ENCODE results near the gene DPH7. TPM values are rescaled to one million over a fixed set of nuclear protein-coding genes. Genes with fewer than 3 reads are reported as not detected.
A peak's percentile ranks its signal among the peaks of the same experiment; 100 is the strongest.
"Not testable (repeated sequence)": the region's sequence is repeated elsewhere in the genome, so short reads cannot be mapped to it uniquely, and the experiment has no call there.

DPH7 gene
- total RNA-seq, 1 donor from 2014 or later = 12.6 TPM

DNA sequence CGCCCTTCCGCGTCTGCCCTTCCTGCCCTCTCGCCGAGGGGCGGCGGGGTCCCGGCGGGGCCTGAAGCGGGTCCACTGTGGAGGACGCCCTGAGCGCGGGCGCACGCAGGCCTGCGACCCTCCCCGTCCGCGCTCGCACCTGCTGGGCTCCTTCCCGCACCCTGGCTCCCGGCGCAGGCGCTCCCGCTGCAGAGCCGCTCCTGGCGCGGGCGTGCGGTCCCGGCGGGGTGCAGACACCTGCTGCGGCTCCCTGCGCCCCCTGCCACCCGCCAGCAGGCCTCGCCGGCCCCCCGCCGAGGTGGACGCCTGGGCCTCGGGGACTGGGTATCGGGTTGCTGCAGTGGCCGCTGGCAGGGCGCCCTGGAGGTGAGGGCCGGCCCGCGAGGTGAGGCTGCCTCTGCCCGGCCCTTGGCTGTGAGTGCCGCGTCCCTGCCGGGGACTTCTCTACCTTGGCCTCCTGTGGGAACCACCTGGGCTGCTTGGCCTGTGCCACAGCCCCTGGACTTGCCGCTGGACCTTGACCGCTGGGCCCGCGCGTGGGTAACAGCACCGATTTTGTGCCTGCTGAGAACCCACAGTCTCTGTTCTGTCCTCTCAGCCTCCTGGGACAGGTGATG is 27.4 kb upstream of the DPH7 start:
- ATAC-seq = peak; percentile 15

DNA sequence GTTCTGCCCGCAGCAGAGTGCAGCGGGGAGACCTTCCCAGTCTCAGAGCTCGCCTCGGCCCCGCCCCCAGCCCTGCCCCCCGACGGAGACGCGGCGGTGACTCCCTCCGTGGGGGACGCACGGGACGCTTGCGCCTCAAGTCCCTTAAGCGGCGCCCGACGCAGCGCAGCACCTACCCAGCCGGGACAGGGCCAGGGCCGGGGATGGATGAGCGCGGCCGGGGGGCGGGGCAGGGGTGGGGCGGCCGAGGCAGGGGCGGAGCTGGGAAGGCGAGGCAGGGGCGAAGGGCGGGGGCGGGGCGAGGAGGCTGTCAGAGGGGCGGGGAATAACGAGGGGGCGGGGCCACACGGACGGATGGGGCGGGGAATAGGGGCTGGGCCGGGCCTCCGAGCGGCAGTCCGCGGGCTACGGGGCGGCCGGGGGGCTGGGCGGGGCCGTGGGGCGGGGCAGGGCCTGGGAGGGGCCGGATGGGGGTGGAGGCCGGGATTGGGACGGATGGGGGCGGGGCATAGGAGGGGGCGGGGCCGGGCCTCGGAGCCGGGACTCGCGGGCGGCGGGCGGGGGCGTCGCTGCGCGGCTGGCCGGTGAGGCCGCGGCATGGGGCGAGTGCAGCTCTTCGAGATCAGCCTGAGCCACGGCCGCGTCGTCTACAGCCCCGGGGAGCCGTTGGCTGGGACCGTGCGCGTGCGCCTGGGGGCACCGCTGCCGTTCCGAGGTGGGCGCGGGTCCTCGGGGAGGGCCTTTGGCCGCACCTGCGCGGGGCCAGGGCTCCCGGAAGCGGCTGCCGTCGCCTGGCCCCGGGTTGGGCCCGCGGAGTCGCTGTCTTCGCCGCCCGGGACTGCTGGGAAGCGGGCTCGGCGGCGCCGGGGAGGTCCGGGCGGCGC is 26.6 kb upstream of the DPH7 start, which contains the start of gene ARRDC1:
Gene ARRDC1 (plus strand): TSS at position 566 of the 884 bp plus-strand sequence. CDS start 32 bp downstream, at position 598.
- ATAC-seq = peak; percentile 84

DNA sequence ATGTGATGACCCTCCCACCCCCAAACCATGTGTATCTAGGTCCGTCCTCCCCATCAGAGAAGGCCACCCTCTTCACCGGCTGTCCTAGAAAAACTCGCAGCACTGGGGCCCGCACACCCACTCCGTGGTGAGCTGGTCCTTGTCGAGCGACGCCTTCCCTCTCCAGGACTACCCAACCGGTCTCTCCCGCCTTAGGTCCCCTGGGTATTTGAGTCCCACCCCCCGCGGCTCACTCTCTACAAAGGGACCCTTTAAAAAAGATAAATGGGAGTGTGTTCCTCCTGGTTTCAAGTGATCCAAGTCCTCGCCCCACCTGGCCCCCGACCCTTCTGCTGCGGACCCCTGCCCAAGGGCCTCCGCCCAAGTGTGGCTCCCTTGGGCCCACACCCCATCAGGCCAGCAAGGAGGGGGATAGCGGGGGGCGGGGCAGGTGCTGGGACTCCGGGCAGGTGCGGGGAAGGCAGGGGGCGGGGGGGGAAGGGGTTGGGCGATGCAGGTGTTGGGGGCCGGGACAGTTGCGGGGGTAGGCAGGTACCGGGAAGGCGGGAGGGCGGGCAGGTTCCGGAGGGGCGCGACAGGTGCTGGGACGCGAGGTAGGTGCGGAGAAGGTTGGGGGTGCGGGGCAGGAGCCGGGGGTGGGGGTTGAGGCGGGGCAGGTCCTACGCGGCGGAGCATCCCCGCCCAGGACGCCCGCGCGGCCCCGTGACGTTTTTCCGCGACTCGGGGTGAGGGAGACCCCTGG is 25.8 kb upstream of the DPH7 start:
- ATAC-seq = peak; percentile 1

DNA sequence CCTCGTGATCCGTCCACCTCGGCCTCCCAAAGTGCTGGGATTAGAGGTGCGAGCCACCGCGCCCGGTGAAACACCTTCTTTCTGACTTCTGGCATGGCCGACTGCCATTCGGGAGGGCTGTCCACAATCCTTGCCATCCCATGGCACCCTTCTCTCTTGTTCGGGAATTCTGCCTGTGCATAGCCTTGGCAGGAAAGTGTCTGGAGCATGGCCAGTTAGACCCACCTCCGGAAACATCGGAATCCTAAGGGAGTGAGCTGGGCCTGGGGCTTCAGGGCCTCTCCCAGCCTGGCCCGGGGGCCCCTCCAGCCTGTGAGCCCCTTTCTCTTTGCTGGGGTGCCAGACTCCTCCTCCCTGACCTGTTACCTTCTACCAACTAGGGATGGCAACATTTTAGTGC is 25.2 kb upstream of the DPH7 start:
- no peak for ATAC-seq

DNA sequence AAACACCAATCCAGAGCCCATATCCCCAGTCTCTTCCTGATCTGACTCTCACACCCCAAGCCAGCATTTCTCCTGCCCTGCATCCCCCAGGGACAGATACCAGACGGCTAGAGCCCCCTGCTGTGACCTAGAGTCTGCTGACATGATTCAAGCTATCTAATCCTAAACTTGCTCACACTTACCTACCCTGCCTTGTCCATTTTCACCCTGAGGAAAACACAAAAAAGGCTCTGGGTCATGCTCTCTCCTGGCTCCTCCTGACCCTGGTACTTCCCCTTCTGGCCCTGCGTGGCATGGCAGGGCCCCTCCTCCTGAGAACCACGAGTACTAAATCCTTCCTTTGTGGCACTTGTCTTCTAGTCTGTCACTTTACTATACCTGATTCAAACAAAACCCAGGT is 23.9 kb upstream of the DPH7 start:
- ATAC-seq = no peak

DNA sequence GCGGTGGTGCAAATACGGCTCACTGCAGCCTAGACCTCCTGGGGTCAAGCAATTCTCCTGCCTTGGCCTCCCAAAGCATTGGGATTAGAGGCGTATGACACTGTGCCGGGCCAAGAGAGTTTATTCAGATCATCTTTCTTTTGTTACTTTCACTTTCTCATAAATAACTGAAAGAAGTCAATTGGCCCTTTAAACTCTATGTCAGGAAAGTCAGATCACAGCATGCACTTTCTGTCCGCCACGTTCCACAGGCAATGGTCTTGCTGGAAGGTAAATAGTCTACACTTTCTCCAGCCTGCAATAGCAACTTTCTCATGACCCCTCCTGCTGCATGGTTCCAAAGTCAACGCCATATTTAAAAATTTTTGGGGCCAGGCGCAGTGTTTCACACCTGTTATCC is 20.2 kb upstream of the DPH7 start:
- no peak for ATAC-seq

DNA sequence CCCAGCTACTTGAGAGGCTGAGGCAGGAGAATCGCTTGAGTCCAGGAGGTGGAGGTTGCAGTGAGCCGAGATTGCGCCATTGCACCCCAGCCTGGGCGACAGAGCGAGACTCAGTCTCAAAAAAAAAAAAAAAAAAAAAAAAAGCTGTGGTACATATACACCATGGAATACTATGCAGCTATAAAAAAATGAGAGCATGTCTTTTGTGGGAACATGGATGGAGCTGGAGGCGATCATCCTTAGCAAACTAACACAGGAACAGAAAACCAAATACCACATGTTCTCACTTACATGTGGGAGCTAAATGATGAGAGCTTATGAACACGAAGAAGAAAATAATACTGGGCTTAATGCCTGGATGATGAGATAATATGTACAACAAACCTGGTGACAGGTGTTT is 17.9 kb upstream of the DPH7 start:
- not testable (repeated sequence) for ATAC-seq

DNA sequence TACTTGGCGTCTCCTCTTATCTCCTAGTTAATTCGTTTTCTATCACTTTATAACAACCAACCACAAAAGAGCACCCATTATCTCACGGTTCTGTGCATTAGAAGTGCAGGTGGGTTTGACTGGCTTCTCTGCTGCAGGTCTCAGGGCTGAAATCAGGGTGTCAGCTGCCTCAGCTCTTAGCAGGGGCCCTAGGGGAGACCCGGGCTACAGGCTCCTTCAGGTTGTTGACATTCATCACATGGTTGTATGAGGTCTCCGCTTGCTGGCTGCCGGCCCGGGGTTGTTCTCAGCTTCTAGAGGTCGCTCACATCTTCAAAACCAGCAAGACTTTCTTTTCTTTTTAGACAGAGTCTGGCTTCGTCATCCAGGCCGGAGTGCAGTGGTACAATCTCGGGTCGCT is 14.5 kb upstream of the DPH7 start:
- ATAC-seq = no peak

DNA sequence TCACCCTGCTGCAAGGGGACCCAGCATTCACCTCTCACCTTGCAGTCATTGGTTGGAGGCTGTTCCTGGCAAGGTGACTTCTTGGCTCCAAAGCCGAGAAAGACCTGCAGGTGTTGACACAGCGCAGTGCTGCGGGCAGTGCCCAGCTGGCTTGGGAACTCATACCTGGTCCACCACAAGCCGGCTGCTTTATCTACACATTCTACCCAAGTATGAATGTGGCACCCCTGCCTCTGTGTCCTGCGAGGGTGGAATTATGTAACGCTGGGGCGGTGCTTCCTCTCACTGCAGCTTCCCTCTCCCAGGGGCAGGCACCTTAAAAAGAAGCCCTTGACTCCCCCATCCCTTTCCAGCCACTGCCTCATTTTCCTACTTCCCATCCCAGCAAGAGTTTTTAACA is 14.0 kb upstream of the DPH7 start:
- no peak for ATAC-seq

DNA sequence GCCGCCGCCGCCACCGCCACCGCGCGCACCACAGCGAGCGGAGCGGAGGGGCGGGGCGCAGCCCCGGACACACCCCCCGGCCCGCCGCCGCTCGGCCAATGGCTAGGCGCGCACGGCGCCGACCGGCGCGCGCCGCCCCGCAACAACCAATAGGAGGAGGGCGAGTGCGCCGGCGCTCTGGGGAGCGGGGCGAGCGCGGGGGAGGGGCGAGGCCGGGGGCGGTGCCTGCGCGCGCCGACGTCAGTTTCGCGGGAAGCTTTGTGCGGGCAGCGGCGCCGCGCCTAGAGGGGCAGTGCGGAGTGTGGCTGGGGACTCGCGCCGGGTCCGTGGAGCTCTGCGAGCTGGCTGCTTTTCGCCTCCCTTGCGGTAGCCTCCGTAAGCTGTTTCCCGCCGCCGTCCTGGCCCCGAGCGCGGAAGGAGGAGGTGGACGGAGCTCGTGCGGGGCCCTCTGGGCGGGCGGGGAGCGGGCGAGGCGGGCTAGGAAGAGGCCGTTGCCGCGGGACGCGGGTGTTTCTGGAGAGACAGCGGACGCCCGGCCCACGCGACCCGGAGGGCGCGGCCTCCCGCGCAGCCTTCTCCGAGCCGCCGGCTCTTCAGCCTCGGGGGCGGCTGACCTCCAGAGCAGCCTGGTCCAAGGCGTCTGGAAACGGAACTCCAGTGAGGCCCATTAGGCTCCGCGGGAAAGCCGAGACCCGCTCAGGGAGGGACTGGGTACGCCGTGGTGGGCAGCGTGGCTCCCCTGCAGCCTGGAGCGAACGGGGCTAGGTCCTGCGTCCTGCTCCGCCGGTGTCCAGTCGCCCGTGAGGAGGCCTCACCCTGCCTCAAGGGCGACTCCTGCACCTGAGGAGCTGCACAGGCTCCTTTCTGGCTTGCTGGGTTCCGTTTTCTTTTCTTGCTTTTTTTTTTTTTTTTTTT is 12.0 kb upstream of the DPH7 start, which contains the start of gene ZMYND19:
Gene ZMYND19 (minus strand): TSS at position 44 of the 915 bp plus-strand sequence. CDS start 249 bp downstream, outside the sequence.
- peak; percentile 97 for ATAC-seq

DNA sequence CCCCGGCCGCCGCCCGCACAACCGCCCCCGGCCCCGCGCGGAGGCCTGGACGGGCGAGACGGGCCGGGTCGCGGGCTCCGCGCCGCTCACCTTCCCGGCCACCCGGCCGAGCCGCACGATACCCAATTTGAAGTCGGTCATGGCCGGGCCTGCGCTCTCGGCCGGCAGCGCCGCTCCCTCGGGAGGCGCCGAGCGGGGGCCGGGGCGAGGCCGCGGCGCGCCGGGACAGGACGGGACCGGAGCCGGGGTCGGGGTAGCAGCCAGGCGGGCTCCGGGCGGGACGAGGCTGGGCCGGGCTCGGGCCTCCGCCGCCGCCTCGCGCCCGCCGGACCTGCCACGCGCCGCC is 11.4 kb upstream of the DPH7 start:
- ATAC-seq = no peak

DNA sequence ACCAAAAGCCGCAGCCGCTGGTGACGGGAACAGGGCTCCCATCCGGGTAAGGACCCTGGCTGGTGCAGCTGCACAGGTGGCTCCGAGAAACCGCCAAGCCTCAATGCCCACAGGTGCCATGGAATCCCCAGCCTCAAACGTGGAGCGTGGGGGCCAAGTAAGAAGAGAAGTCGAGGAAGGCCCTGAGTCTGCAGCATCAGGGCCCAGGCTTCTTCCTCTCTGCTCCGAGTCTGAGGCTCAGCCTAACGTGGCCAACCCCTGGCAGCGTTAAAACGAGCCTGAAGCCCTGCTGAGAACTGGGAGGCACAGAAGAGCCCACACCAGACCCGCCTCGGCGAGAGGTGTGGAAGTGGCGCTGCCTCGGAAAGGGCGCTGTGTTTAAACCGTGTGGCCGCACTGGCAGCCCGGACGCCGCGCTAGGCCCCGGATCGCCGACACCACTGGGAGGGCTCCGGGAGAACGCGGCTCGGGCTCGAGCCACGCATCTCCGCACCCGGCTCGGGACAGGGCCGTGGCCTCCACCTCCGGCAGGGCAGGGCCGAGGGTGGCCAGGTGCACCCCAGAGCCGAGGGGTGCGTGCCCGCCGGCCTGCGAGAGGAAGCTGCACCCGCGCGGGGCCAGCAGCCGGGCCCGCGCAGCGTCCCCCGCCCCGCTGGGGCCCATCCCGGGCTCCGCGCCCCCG is 10.9 kb upstream of the DPH7 start:
- peak; percentile 1 for ATAC-seq

DNA sequence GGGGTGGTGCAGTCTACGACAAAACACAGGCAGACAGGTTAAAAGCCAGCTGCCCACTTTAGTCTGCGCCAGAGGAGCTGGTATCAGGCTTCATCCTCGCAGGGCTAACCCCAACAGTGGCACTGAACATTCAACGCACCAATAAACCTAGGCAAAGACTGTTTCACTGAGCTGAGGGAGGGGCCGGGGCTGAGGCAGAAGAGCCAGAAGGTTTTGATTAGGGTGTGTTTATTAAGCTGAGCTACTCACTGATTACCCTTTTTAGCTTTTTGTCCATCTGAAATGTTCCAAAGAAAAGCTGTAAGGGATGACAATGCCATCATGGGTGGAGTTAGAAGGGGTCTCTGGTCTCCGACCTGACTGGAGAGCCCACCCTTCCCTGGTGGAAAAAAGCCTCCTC is 10.2 kb upstream of the DPH7 start:
- no peak for ATAC-seq

DNA sequence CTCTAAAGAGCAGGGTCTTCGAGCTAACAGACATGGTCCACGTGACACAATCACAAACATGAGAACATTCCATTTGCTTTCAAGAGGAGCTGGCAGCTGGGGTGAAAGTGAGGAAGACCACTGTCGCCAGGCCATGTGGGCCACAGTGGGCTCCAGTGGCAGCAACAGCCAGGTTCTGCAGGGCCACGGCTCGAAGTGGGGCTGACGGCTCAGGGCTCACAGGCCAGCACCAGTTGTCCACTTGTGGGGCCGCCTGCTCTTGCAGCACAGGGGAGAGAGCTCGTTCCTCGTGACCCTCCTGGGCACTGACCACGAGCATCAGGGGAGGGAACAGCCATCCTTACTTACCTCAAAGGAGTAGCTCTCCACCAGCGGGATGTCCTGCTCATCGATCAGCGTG is 9.6 kb upstream of the DPH7 start:
- ATAC-seq = no peak

DNA sequence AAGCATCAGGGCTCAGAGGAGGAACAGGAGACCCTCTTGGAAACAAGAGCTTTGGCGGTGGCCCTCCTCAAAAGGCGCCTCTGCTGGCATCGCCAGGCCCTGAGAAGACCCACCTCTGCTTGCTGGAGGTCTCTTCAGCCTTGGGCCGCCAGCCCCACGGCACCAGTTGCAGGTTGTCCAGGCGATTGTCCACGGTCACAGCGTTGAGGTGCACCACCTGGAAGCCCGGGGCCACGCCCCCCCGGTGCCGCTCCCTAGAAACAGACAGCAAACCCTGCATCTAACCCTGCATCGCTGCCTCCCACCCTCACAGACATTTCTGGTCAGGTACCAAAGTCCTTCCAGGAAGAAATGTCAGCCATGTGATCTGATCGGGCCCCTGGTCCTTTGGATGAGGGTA is 8.1 kb upstream of the DPH7 start:
- no peak for ATAC-seq

DNA sequence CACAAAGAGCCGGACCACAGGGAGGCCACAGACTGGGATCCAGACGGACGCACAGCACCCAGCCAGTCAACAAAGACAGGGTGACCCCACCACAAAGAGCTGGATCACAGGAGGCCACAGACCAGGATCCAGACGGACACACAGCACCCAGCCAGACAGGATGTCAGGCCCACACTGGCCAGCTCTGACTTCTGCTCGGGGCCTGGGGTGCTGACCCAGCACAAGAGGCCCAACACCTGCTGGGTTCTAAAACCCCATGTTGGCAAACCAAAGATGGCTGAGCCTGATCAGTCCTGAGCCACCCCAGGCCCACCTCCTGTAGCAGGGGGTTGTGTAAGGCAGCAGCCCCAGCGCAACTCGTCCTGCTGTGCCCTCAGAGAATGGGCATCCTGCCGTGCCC is 5.2 kb upstream of the DPH7 start:
- no peak for ATAC-seq

DNA sequence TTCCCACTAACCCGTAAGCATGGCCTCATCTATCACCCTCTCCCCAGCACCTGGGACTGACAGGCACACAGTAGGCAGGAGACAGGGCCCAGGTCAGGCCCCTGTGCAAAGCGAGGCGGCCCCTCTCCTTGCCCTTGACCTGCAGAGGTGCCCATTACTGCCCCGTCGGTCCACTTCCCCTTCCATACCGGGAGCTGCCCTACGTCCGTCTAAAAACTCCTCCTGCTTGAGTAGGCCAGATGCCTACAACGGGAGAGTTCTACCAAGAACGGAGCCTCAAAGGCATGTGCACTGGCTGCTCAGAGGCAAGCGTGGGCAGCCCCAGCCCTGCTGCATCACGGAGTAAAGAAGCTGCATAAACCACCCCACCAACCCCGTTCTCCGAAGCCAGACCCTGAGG is 4.6 kb upstream of the DPH7 start:
- no peak for ATAC-seq

DNA sequence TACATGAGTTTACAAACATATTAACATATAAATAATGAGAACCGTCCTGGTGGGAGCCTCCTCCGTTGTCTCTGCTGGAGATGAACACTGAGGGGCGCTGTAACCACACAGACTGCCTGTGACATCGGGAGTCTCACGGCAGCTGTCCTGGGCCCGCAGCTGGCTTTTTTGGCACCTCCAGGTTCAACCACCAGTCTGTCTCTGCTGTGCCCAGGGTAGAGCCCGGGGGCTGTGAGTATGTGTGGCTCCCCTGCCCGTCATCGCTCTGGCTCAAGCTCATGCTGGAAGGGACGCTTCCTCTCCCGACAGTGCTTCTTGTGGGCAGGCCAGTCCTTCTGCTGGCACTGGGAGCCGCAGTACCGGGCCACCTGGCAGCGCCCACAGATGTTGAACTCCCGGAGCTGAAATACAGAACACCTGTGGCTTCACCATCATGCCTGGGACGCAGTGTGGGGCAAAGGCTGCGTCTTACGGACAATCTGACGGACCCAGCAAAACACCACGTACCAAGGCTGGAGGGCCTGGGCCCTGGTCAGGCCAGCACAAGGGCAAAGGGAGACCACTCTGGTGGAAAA is 3.6 kb upstream of the DPH7 start:
- ATAC-seq = no peak

DNA sequence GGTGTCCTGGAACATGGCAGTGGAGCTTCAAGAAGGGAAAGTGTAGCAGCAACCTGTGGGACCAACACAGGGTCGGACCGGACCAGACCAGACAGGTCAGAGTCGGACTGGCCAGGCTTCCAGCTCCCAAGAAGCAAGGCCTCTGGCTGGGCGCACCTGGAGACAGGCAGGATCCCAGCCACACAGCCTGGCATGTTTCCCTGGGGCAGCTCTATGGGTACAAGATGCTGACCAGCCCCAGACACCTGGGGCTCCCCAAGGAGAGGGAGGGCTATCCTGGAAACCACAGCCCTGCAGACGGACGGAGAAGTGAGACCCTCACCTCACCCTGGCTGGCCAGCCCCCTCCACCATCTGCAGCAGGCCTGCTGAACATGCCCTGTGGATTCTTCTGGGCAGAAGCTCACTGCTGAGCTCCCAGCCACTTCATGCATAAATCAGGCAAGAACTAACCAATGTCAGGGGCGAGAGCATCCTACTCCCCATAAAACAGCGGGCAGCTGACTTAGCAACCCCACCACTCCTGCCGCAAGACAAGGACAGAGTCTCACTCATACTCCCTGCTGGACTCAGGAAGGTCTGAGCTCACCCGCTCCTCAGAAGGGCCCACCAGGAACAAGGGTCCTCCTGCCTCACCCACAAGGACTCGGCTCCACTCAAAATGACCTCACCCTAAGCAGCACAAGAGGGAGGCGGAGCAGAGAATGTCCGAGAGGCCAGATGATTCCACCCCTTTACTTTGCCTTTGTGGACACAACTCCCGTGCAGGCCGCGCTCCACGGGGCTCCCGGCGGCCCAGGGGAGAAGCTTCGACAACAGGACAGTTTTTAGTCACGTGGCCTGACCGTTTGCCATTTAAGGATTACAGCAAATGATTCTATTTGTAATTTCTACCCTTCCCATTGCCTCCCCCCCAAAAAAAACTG is 2.9 kb upstream of the DPH7 start:
- no peak for ATAC-seq

DNA sequence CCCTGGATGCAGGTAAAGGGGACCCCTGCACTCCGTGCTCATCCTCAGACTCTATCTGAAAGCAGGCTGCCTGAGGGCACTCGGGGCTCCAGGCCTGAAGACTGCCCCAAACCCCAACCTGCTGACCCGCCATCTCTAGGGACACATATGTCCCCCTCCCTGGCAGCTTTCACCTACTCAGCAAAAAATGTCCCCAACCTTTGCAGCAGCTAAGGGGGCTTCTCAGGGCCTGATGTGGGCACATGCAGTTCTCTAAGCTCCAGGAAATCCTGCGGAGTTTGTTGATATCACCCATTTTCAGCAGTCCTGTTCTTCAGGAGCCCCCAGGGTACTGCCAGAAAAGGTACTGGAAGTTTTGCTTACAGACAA is 2.2 kb upstream of the DPH7 start:
- no peak for ATAC-seq
